Measurements from ENCODE around the gene DLG2. TPM values are rescaled to one million over a fixed set of nuclear protein-coding genes. Genes with fewer than 3 reads are reported as not detected.

DLG2 gene
- total RNA-seq, 2 experiments from 2014 or later: 6.9 to 8.2 TPM

- no TSS peak for BruUV-seq (replicated peaks)
- no peak overlapping the region for H2AFZ ChIP-seq (ENCODE audit: low read length)
- no peak for DNase-seq (ENCODE audit: low spot score)
- no peak overlapping the region for H3K4me2 ChIP-seq (ENCODE audit: low read length)
- H3K27ac ChIP-seq (ENCODE audit: low read depth, low read length, poor library complexity, severe bottlenecking): no peak overlapping the region
- intact Hi-C loops (cut with micrococcal nuclease; ENCODE audit: unreplicated experiment): no loop called here
- H3K4me3 ChIP-seq (ENCODE audit: low read depth, low read length, poor library complexity, severe bottlenecking): no peak overlapping the region
- no peaks in the 10 kb centered on the region for H3K79me2 ChIP-seq (ENCODE audit: insufficient read depth, low read depth, low read length)
- H3K9me2 ChIP-seq (ENCODE audit: insufficient read depth, low read length): no peaks in the 10 kb centered on the region
- CTCF ChIA-PET (ENCODE audit: unreplicated experiment): no interaction called here
- no peaks in the 10 kb centered on the region for H3K4me1 ChIP-seq (ENCODE audit: insufficient read depth, low read length, poor library complexity, severe bottlenecking)
- no peaks in the 10 kb centered on the region for H3K36me3 ChIP-seq (ENCODE audit: insufficient read depth, low read length)
- no peak for TF ChIP-seq CTCF (conservative IDR thresholded peaks at IDR 0.05; ENCODE audit: low read length)
- no peak for TF ChIP-seq EZH2phosphoT487 (IDR thresholded peaks at IDR 0.05; ENCODE audit: borderline replicate concordance, low read depth, low read length)
- no peaks in the 10 kb centered on the region for H4K20me1 ChIP-seq (ENCODE audit: insufficient read depth, low read length)
- POLR2A ChIA-PET: interaction anchor here (0.6 to 0.7 kb wide), 2 partner anchors 41 to 640 kb away, joined by 3 read pairs; no protein-coding TSS in a partner anchor
- H3K9me3 ChIP-seq (ENCODE audit: low read length): no peaks in the 10 kb centered on the region
Observed at GRCh38 chr11:84922836-84923235, 704.3 kb downstream of the DLG2 start.

GRCh38 chr11:84922212-84922805 lies 704.8 kb downstream of the DLG2 start:
- Histone ChIP-seq H3K4me2 (ENCODE audit: low read length) (no peak overlapping the region), H3K9me3 (ENCODE audit: low read length) (no peaks in the 10 kb centered on the region), H3K9me2 (ENCODE audit: insufficient read depth, low read length) (no peaks in the 10 kb centered on the region), H4K20me1 (ENCODE audit: insufficient read depth, low read length) (no peaks in the 10 kb centered on the region), H3K4me1 (ENCODE audit: insufficient read depth, low read length, poor library complexity, severe bottlenecking) (no peaks in the 10 kb centered on the region), H3K36me3 (ENCODE audit: insufficient read depth, low read length) (no peaks in the 10 kb centered on the region), H3K79me2 (ENCODE audit: insufficient read depth, low read depth, low read length) (no peaks in the 10 kb centered on the region), H3K4me3 (ENCODE audit: low read depth, low read length, poor library complexity, severe bottlenecking) (no peak overlapping the region), H2AFZ (ENCODE audit: low read length) (no peak overlapping the region), H3K27ac (ENCODE audit: low read depth, low read length, poor library complexity, severe bottlenecking) (no peak overlapping the region)
- no peak for DNase-seq (ENCODE audit: low spot score)
- POLR2A ChIA-PET: interaction anchor here (0.6 to 0.7 kb wide), 4 partner anchors 41 to 641 kb away, joined by 3 to 4 read pairs (median 3); no protein-coding TSS in a partner anchor
- no peak for TF ChIP-seq CTCF (conservative IDR thresholded peaks at IDR 0.05; ENCODE audit: low read length)
- TF ChIP-seq EZH2phosphoT487 (IDR thresholded peaks at IDR 0.05; ENCODE audit: borderline replicate concordance, low read depth, low read length): no peak
- intact Hi-C loops (cut with micrococcal nuclease; ENCODE audit: unreplicated experiment): no loop called here
- CTCF ChIA-PET (ENCODE audit: unreplicated experiment): no interaction called here
- BruUV-seq (replicated peaks): no TSS peak

DNA sequence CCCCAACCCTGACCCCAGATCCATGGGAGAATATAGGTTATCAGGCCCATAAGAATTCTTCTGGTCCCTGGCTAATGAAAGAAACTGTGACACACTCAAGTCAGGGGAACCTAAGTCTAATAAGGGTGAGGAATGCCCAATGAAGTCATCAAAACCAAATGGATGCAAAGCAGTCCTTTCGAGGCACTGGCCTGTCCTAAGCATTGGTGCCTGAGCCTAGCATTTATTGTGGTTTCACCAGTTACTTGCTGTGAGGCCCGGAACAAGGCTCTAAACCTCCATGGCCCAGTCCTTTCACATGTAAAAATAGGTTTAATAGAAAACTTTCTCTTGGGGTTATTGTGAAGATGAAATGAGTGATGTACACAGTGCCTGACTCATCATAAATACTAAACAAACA lies 712.6 kb downstream of the DLG2 start:
- Histone ChIP-seq H3K9me3 (ENCODE audit: low read length) (no peaks in the 10 kb centered on the region), H3K36me3 (ENCODE audit: insufficient read depth, low read length) (no peaks in the 10 kb centered on the region), H3K79me2 (ENCODE audit: insufficient read depth, low read depth, low read length) (no peaks in the 10 kb centered on the region), H3K4me2 (ENCODE audit: low read length) (no peak overlapping the region), H3K4me3 (ENCODE audit: low read depth, low read length, poor library complexity, severe bottlenecking) (no peak overlapping the region), H2AFZ (ENCODE audit: low read length) (no peak overlapping the region), H3K9me2 (ENCODE audit: insufficient read depth, low read length) (no peaks in the 10 kb centered on the region), H3K27ac (ENCODE audit: low read depth, low read length, poor library complexity, severe bottlenecking) (no peak overlapping the region), H3K4me1 (ENCODE audit: insufficient read depth, low read length, poor library complexity, severe bottlenecking) (no peaks in the 10 kb centered on the region), H4K20me1 (ENCODE audit: insufficient read depth, low read length) (no peaks in the 10 kb centered on the region)
- ChIA-PET CTCF (ENCODE audit: unreplicated experiment) (no interaction called here), POLR2A (no interaction called here)
- BruUV-seq (replicated peaks): no TSS peak
- intact Hi-C loops (cut with micrococcal nuclease; ENCODE audit: unreplicated experiment): no loop called here
- no peak for DNase-seq (ENCODE audit: low spot score)
- no peak for TF ChIP-seq EZH2phosphoT487 (IDR thresholded peaks at IDR 0.05; ENCODE audit: borderline replicate concordance, low read depth, low read length)
- no peak for TF ChIP-seq CTCF (conservative IDR thresholded peaks at IDR 0.05; ENCODE audit: low read length)
